Measurements from ENCODE around the gene INSYN1.

DNA sequence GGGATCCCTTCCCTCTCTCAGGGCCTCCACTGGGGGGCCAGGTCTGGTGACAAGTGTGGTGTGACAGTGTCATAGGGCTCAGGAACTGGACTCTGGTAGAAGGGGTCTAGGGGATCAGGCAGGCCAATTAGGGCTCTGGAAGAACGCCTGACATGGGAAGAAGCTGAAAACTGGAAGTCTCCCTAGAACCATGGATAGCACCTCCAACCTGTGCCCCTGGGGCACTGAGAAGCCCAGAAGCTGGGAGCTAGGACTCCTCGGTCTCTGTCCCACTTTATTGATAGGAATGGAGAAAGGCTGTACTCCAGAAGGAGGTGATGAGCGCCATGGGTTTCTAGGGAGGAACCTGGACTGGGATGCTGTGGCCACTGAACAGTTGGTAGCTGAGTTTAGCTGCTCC, 30.7 kb downstream of the INSYN1 start:
- TF ChIP-seq POLR2A (IDR thresholded peaks at IDR 0.05) (no peak), CTCF (IDR thresholded peaks at IDR 0.05) (no peak)
